DLD1 (cell line): ENCODE results near the gene EMX1.

ENCODE experiments used
- in situ Hi-C: cut with HindIII; loops from 2 replicates; pipeline ENCODE4 v1.10.0; 2017; ENCODE audit warnings: low sequenced_read_pairs

Gene EMX1

GRCh38 chr2:72923833-72924352, 6.6 kb downstream of the EMX1 start:
- in situ Hi-C loops: loop anchor here (10.0 kb wide), 1 partner anchor 81 kb away; no protein-coding TSS in a partner anchor

- in situ Hi-C loops: loop anchor here (10.0 kb wide), 1 partner anchor 80 kb away; no protein-coding TSS in a partner anchor
These were observed 7.3 kb downstream of the EMX1 start for GRCh38 chr2:72924353-72925240.

- in situ Hi-C loops: loop anchor here (10.0 kb wide), 1 partner anchor 79 kb away; no protein-coding TSS in a partner anchor
These were observed 8.1 kb downstream of the EMX1 start for GRCh38 chr2:72925328-72925943.

- in situ Hi-C loops: loop anchor here (10.0 kb wide), 1 partner anchor 78 kb away; no protein-coding TSS in a partner anchor
These were observed 9.0 kb downstream of the EMX1 start for GRCh38 chr2:72926368-72926767.

- in situ Hi-C loops: loop anchor here (10.0 kb wide), 1 partner anchor 78 kb away; no protein-coding TSS in a partner anchor
These were observed 9.6 kb downstream of the EMX1 start for GRCh38 chr2:72926811-72927465.

- in situ Hi-C loops: loop anchor here (10.0 kb wide), 1 partner anchor 77 kb away; no protein-coding TSS in a partner anchor
These were observed 10.6 kb downstream of the EMX1 start for GRCh38 chr2:72927619-72928550.

- in situ Hi-C loops: loop anchor here (10.0 kb wide), 1 partner anchor 76 kb away; no protein-coding TSS in a partner anchor
These were observed 11.7 kb downstream of the EMX1 start for GRCh38 chr2:72929010-72929409.

GRCh38 chr2:72931280-72931910, 14.1 kb downstream of the EMX1 start:
- in situ Hi-C loops: no loop called here

GRCh38 chr2:72932045-72932740, 14.9 kb downstream of the EMX1 start:
- in situ Hi-C loops: no loop called here

GRCh38 chr2:72932805-72933204, 15.5 kb downstream of the EMX1 start:
- in situ Hi-C loops: no loop called here

- in situ Hi-C loops: no loop called here
These were observed 15.9 kb downstream of the EMX1 start for GRCh38 chr2:72933207-72933606.

GRCh38 chr2:72933646-72934151, 16.4 kb downstream of the EMX1 start:
- in situ Hi-C loops: no loop called here

- in situ Hi-C loops: no loop called here
These were observed 17.6 kb downstream of the EMX1 start for GRCh38 chr2:72934683-72935610.

GRCh38 chr2:72935611-72935957, 18.3 kb downstream of the EMX1 start:
- in situ Hi-C loops: no loop called here

GRCh38 chr2:72936660-72937355, 19.5 kb downstream of the EMX1 start:
- in situ Hi-C loops: no loop called here

- in situ Hi-C loops: no loop called here
These were observed 20.0 kb downstream of the EMX1 start for GRCh38 chr2:72937356-72937669.

GRCh38 chr2:72938455-72938854, 21.1 kb downstream of the EMX1 start:
- in situ Hi-C loops: no loop called here
